ENCODE data around the gene H6PD.
A peak's percentile ranks its signal among the peaks of the same experiment; 100 is the strongest.
"Not testable (repeated sequence)": the region's sequence is repeated elsewhere in the genome, so short reads cannot be mapped to it uniquely, and the experiment has no call there.

Gene H6PD

GRCh38 chr1:9299571-9300541, 65.3 kb downstream of the H6PD start:
- H3K9me3 ChIP-seq (ENCODE audit: control insufficient read depth, low read length); H3K4me3 ChIP-seq (ENCODE audit: extremely low read depth, insufficient read depth, low read length, poor library complexity, severe bottlenecking); H3K27ac ChIP-seq (ENCODE audit: low read depth, low read length, severe bottlenecking): not testable (repeated sequence)
- Histone ChIP-seq H3K4me1 (ENCODE audit: control insufficient read depth, insufficient read depth, low read length, poor library complexity, severe bottlenecking) (peaks cover 33% of the 10 kb centered on the region), H3K36me3 (ENCODE audit: control insufficient read depth, insufficient read depth, low read length) (peaks cover 25% of the 10 kb centered on the region)
- 89 to 92% methylated on average over 9 of the region's 16 CpGs for WGBS, 2 experiments (ENCODE audit: insufficient coverage in 2 of 2)

DNA sequence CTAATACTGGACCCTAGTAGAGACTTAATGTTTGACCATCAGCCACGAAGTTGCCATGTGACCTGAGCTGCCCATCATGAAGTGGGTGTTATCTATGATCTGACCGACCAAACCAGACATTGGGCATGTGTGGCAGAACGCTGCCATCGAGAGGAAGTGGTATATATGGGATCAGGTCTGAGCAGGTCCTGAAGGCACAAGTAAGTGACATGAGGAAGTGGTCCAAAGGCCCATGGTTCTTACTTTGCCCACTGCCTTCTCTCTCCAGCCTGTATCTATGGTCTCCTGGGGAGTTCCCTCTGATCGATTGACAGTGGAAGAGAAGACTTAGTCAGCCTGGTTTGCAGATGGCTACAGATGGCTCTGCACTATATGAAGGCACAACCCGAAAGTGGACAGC, 66.0 kb downstream of the H6PD start:
- no peak overlapping the region for H3K27ac ChIP-seq (ENCODE audit: low read depth, low read length, severe bottlenecking)
- H3K4me3 ChIP-seq (ENCODE audit: extremely low read depth, insufficient read depth, low read length, poor library complexity, severe bottlenecking): no peak overlapping the region
- no peaks in the 10 kb centered on the region for H3K9me3 ChIP-seq (ENCODE audit: control insufficient read depth, low read length)
- H3K36me3 ChIP-seq (ENCODE audit: control insufficient read depth, insufficient read depth, low read length): peaks cover 25% of the 10 kb centered on the region
- 99 to 100% methylated on average over 3 to 6 of the region's 6 CpGs for WGBS, 2 experiments (ENCODE audit: insufficient coverage in 2 of 2)
- peaks cover 29% of the 10 kb centered on the region for H3K4me1 ChIP-seq (ENCODE audit: control insufficient read depth, insufficient read depth, low read length, poor library complexity, severe bottlenecking)

- WGBS, 2 experiments (ENCODE audit: insufficient coverage in 2 of 2): 77 to 80% methylated on average over 6 of the region's 9 CpGs
- H3K4me1 ChIP-seq (ENCODE audit: control insufficient read depth, insufficient read depth, low read length, poor library complexity, severe bottlenecking): peaks cover 24% of the 10 kb centered on the region
- H3K4me3 ChIP-seq (ENCODE audit: extremely low read depth, insufficient read depth, low read length, poor library complexity, severe bottlenecking): no peak overlapping the region
- H3K27ac ChIP-seq (ENCODE audit: low read depth, low read length, severe bottlenecking): peak overlapping the region; percentile 76
- no peaks in the 10 kb centered on the region for H3K9me3 ChIP-seq (ENCODE audit: control insufficient read depth, low read length)
- H3K36me3 ChIP-seq (ENCODE audit: control insufficient read depth, insufficient read depth, low read length): peaks cover 11% of the 10 kb centered on the region
Measured at GRCh38 chr1:9302745-9303524, 68.4 kb downstream of the H6PD start.

- 89 to 93% methylated on average over 6 of the region's 6 CpGs for WGBS, 2 experiments (ENCODE audit: insufficient coverage in 2 of 2)
- H3K4me1 ChIP-seq (ENCODE audit: control insufficient read depth, insufficient read depth, low read length, poor library complexity, severe bottlenecking): peaks cover 24% of the 10 kb centered on the region
- peaks cover 10% of the 10 kb centered on the region for H3K36me3 ChIP-seq (ENCODE audit: control insufficient read depth, insufficient read depth, low read length)
- no peaks in the 10 kb centered on the region for H3K9me3 ChIP-seq (ENCODE audit: control insufficient read depth, low read length)
- H3K27ac ChIP-seq (ENCODE audit: low read depth, low read length, severe bottlenecking): no peak overlapping the region
- H3K4me3 ChIP-seq (ENCODE audit: extremely low read depth, insufficient read depth, low read length, poor library complexity, severe bottlenecking): no peak overlapping the region
Measured at GRCh38 chr1:9303916-9304315, 69.3 kb downstream of the H6PD start.

GRCh38 chr1:9305216-9305615, 70.6 kb downstream of the H6PD start:
- Histone ChIP-seq H3K4me3 (ENCODE audit: extremely low read depth, insufficient read depth, low read length, poor library complexity, severe bottlenecking) (no peak overlapping the region), H3K9me3 (ENCODE audit: control insufficient read depth, low read length) (no peaks in the 10 kb centered on the region), H3K36me3 (ENCODE audit: control insufficient read depth, insufficient read depth, low read length) (peaks cover 10% of the 10 kb centered on the region), H3K4me1 (ENCODE audit: control insufficient read depth, insufficient read depth, low read length, poor library complexity, severe bottlenecking) (peaks cover 18% of the 10 kb centered on the region), H3K27ac (ENCODE audit: low read depth, low read length, severe bottlenecking) (no peak overlapping the region)
- WGBS, 2 experiments (ENCODE audit: insufficient coverage in 2 of 2): 94 to 96% methylated on average over 11 to 14 of the region's 14 CpGs

DNA sequence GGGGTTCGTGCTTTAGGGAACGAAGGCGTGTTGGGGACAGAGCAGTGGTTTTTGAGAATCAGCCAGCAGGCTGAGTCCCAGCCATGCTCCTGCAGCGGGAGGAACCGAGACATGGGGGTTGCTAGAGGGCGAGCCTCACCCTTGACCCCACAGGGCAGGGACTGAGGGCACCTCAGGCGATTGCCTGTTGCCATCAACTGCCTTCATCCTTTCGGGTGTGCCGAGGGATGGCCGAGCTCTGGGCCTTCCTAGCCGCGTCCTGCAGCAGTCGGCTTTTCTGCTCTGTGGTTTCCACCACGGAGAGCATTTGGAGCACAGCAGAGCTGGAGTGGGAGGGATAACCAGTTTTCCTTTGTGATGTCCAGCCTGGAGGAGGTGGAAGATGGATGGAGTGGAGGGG, 71.4 kb downstream of the H6PD start:
- Histone ChIP-seq H3K9me3 (ENCODE audit: control insufficient read depth, low read length) (no peaks in the 10 kb centered on the region), H3K27ac (ENCODE audit: low read depth, low read length, severe bottlenecking) (no peak overlapping the region), H3K4me3 (ENCODE audit: extremely low read depth, insufficient read depth, low read length, poor library complexity, severe bottlenecking) (no peak overlapping the region), H3K36me3 (ENCODE audit: control insufficient read depth, insufficient read depth, low read length) (peaks cover 7% of the 10 kb centered on the region), H3K4me1 (ENCODE audit: control insufficient read depth, insufficient read depth, low read length, poor library complexity, severe bottlenecking) (peaks cover 24% of the 10 kb centered on the region)
- 89 to 98% methylated on average over 14 of the region's 14 CpGs for WGBS, 2 experiments (ENCODE audit: insufficient coverage in 2 of 2)

- no peaks in the 10 kb centered on the region for H3K9me3 ChIP-seq (ENCODE audit: control insufficient read depth, low read length)
- H3K4me1 ChIP-seq (ENCODE audit: control insufficient read depth, insufficient read depth, low read length, poor library complexity, severe bottlenecking): peaks cover 20% of the 10 kb centered on the region
- no peaks in the 10 kb centered on the region for H3K36me3 ChIP-seq (ENCODE audit: control insufficient read depth, insufficient read depth, low read length)
- no peak overlapping the region for H3K4me3 ChIP-seq (ENCODE audit: extremely low read depth, insufficient read depth, low read length, poor library complexity, severe bottlenecking)
- H3K27ac ChIP-seq (ENCODE audit: low read depth, low read length, severe bottlenecking): no peak overlapping the region
- WGBS, 2 experiments (ENCODE audit: insufficient coverage in 2 of 2): 96 to 97% methylated on average over 9 to 10 of the region's 10 CpGs
Measured at GRCh38 chr1:9307303-9307702, 72.7 kb downstream of the H6PD start.

GRCh38 chr1:9308236-9308785, 73.7 kb downstream of the H6PD start:
- 88 to 100% methylated on average over 6 to 7 of the region's 9 CpGs for WGBS, 2 experiments (ENCODE audit: insufficient coverage in 2 of 2)
- Histone ChIP-seq H3K27ac (ENCODE audit: low read depth, low read length, severe bottlenecking) (no peak overlapping the region), H3K4me1 (ENCODE audit: control insufficient read depth, insufficient read depth, low read length, poor library complexity, severe bottlenecking) (peaks cover 11% of the 10 kb centered on the region), H3K4me3 (ENCODE audit: extremely low read depth, insufficient read depth, low read length, poor library complexity, severe bottlenecking) (no peak overlapping the region), H3K9me3 (ENCODE audit: control insufficient read depth, low read length) (no peaks in the 10 kb centered on the region), H3K36me3 (ENCODE audit: control insufficient read depth, insufficient read depth, low read length) (no peaks in the 10 kb centered on the region)

DNA sequence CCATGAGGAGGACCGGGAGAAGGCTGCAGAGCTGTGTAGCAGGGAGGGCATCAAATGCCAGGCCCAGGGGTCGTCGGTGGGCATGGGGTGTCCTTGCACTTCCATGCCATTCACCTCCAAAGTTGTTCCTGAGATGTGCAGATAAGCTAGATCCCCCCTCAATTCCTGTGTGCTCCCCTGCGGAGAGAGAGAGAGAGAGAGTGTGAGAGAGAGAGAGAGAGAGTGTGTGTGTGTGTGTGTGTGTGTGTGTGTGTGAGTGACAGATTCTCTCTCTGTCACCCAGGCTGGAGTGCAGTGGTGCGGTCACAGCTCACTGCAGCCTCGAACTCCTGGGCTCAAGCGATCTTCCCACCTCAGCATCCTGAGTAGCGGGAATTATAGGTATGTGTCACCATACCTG, 74.5 kb downstream of the H6PD start:
- no peaks in the 10 kb centered on the region for H3K9me3 ChIP-seq (ENCODE audit: control insufficient read depth, low read length)
- no peak overlapping the region for H3K4me3 ChIP-seq (ENCODE audit: extremely low read depth, insufficient read depth, low read length, poor library complexity, severe bottlenecking)
- no peak overlapping the region for H3K27ac ChIP-seq (ENCODE audit: low read depth, low read length, severe bottlenecking)
- no peaks in the 10 kb centered on the region for H3K36me3 ChIP-seq (ENCODE audit: control insufficient read depth, insufficient read depth, low read length)
- H3K4me1 ChIP-seq (ENCODE audit: control insufficient read depth, insufficient read depth, low read length, poor library complexity, severe bottlenecking): peaks cover 11% of the 10 kb centered on the region
- 90 to 94% methylated on average over 3 to 7 of the region's 8 CpGs for WGBS, 2 experiments (ENCODE audit: insufficient coverage in 2 of 2)

GRCh38 chr1:9309991-9310390, 75.4 kb downstream of the H6PD start:
- WGBS, 2 experiments (ENCODE audit: insufficient coverage in 2 of 2): 96 to 100% methylated on average over 6 of the region's 7 CpGs
- H3K4me1 ChIP-seq (ENCODE audit: control insufficient read depth, insufficient read depth, low read length, poor library complexity, severe bottlenecking): peaks cover 11% of the 10 kb centered on the region
- H3K27ac ChIP-seq (ENCODE audit: low read depth, low read length, severe bottlenecking): no peak overlapping the region
- peaks cover 4% of the 10 kb centered on the region for H3K36me3 ChIP-seq (ENCODE audit: control insufficient read depth, insufficient read depth, low read length)
- no peak overlapping the region for H3K4me3 ChIP-seq (ENCODE audit: extremely low read depth, insufficient read depth, low read length, poor library complexity, severe bottlenecking)
- H3K9me3 ChIP-seq (ENCODE audit: control insufficient read depth, low read length): no peaks in the 10 kb centered on the region
